Adrenal gland (tissue), 12 donors: Measurements from ENCODE around the gene HOXA1. TPM values are rescaled to one million over a fixed set of nuclear protein-coding genes. Genes with fewer than 3 reads are reported as not detected.
"Not testable (repeated sequence)": the region's sequence is repeated elsewhere in the genome, so short reads cannot be mapped to it uniquely, and the experiment has no call there.

Experiments used
- DNase-seq, 7 donors: peaks; one replicate each; pipeline ENCODE4 v3.0.0-alpha.2; 2019 to 2020
- H3K27ac ChIP-seq, 5 donors: fragments of 200-600 bp; sonication (generic) in 4 of 5; 1 replicate in 3 of 5; 2 replicates in 2 of 5; pipeline versions ENCODE4 v1.5.1 to v1.8.0; 2016 to 2020; ENCODE audit warnings: mild to moderate bottlenecking in 1 of 5
- H3K27me3 ChIP-seq: fragments of 200-600 bp; 2 replicates; pipeline ENCODE4 v1.8.0; 2021
- H3K36me3 ChIP-seq, 2 donors: fragments of 200-600 bp; replicated peaks in 1 of 2; 1 replicate in 1 of 2; 2 replicates in 1 of 2; pipeline versions ENCODE4 v1.5.1 to v1.8.0; 2018 to 2022
- H3K4me1 ChIP-seq, 2 donors: fragments of 200-600 bp; replicated peaks in 1 of 2; 1 replicate in 1 of 2; 2 replicates in 1 of 2; pipeline versions ENCODE4 v1.5.1 to v1.8.0; 2018 to 2021
- H3K4me3 ChIP-seq, 4 donors: fragments of 200-600 bp; sonication (generic) in 3 of 4; one replicate each; pipeline ENCODE4 v1.5.1; 2016 to 2018
- H3K9me3 ChIP-seq, 3 donors: fragments of 200-600 bp; sonication (generic) in 1 of 3; replicated peaks in 1 of 3; 1 replicate in 2 of 3; 2 replicates in 1 of 3; pipeline versions ENCODE4 v1.5.1 to v1.8.0; 2016 to 2021
- CTCF ChIP-seq, 6 experiments: fragments of 450-650 bp in 4 of 6; fragments of 200-600 bp in 2 of 6; sonication (generic) in 1 of 6; IDR thresholded peaks; 1 replicate in 5 of 6; 2 replicates in 1 of 6; pipeline versions ENCODE4 v1.5.1 to v1.8.0; 2016 to 2021; ENCODE audit warnings: antibody characterized with exemption in 6 of 6, mild to moderate bottlenecking in 2 of 6, moderate library complexity in 1 of 6
- POLR2A ChIP-seq, 2 donors: fragments of 450-650 bp; IDR thresholded peaks; one replicate each; pipeline ENCODE4 v1.6.1; 2017; ENCODE audit warnings: antibody characterized with exemption in 2 of 2, mild to moderate bottlenecking in 2 of 2, moderate library complexity in 1 of 2
- WGBS, 4 donors: extraction: QIAGEN DNeasy Blood & Tissue Kit in 2 of 4; methylation state at CpG; one replicate each; pipeline versions ENCODE4 v1.1.5 to v1.1.7; 2013 to 2017; 5-methylcytosine and 5-hydroxymethylcytosine counted together
- intact Hi-C, 2 donors: fragments of 100-400 bp; cut with DNase I; formaldehyde crosslinking; loops; one replicate each; pipeline versions ENCODE4 v1.14.1 to v1.15.0; 2022 to 2023
- polyA plus RNA-seq, 3 donors: library from polyadenylated mRNA; stranded (reverse); fragments of 200-250 nt in 2 of 3; fragments of 350-450 nt in 1 of 3; fragmentation: Illumina TruSeq in 1 of 3; extraction: RNeasy Lipid Tissue Mini Kit (QIAGEN cat#74804) in 1 of 3; gene quantifications; one replicate each; pipeline ENCODE4 v1.2.3, GENCODE V29; 2013 to 2014
- small RNA-seq, 2 donors: library from RNA; depleted of rRNA; stranded (forward); fragments of <200 nt; gene quantifications; one replicate each; pipeline ENCODE3, GENCODE V24; 2016
- total RNA-seq, 9 donors: library from RNA; depleted of rRNA in 4 of 9; stranded (reverse); fragments of >200 nt in 4 of 9; fragments of 120-200 nt in 1 of 9; fragmentation: NEBNext Ultra II Directional in 1 of 9; extraction: Animal tissue kit (Norgen Biotek cat#: 25700) in 1 of 9; gene quantifications; one replicate each; pipeline versions ENCODE4 v1.1.0 to v1.2.4, GENCODE V29; 2013 to 2023
- donor health status: healthy with polysubstance abuse.
- donor health status: Bipolar disorder and iron deficiency.
- donor health status: DM: yes; HTN: yes; CAD: no.
- donor health status: DM: no; HTN: no; CAD: no.
- donor health status: DM: no; HTN: no; CAD: no.
- donor health status: DM: yes; HTN: yes; CAD: no.

Gene HOXA1
- total and polyA plus RNA-seq, 12 donors, result 0.18 to 4.4 (median 0.90) TPM; not detected in 1

GRCh38 chr7:27046854-27047549 lies 48.8 kb downstream of the HOXA1 start:
- H3K9me3 ChIP-seq, result no peaks in the 10 kb centered on the region
- H3K4me1 ChIP-seq, result no peaks in the 10 kb centered on the region
- intact Hi-C loops, result no loop called here
- TF ChIP-seq POLR2A (IDR thresholded peaks at IDR 0.05), result no peak
- TF ChIP-seq CTCF (IDR thresholded peaks at IDR 0.05), result no peak
- DNase-seq, result no peak
- no peak overlapping the region for H3K4me3 ChIP-seq
- H3K36me3 ChIP-seq, result no peaks in the 10 kb centered on the region
- 76 to 88% (median 81%) methylated on average over 7 of the region's 7 CpGs for WGBS, 4 donors
- H3K27ac ChIP-seq, result no peak overlapping the region
- no peaks in the 10 kb centered on the region for H3K27me3 ChIP-seq

GRCh38 chr7:27045972-27046371 lies 49.8 kb downstream of the HOXA1 start:
- H3K9me3 ChIP-seq, intact Hi-C loops, H3K36me3 ChIP-seq, H3K4me1 ChIP-seq, DNase-seq, H3K27ac ChIP-seq, H3K4me3 ChIP-seq, H3K27me3 ChIP-seq: not testable (repeated sequence)
- WGBS, 4 donors, result 89 to 100% methylated on average over 1 of the region's 4 CpGs; no CpG with 5 or more reads in 2 of the 4 donors

- H3K4me3 ChIP-seq, H3K27ac ChIP-seq, H3K27me3 ChIP-seq, H3K36me3 ChIP-seq, intact Hi-C loops, H3K9me3 ChIP-seq, H3K4me1 ChIP-seq, DNase-seq: not testable (repeated sequence)
- 91 to 92% methylated on average over 19 to 27 of the region's 28 CpGs; no CpG with 5 or more reads in 2 of the 4 donors for WGBS, 4 donors
Measured at GRCh38 chr7:27045066-27045465, 50.7 kb downstream of the HOXA1 start.

Small RNAs within 50 kb of the gene (small RNA-seq; reads per million reads assigned to genes)
- gene RF01977, result 0 reads per million in 2 donors

Other genes with a start within 250 kb of the HOXA1 start
- 100 to 1,000 TPM in 1 of 9 donors, 10 to 100 TPM in 8; 27.0 to 123 (median 55.2) TPM for gene SKAP2, start 231.4 kb downstream of the HOXA1 start, total RNA-seq
- 10 to 100 TPM in 2 of 3 donors, 1 to 10 TPM in 1; 7.3 to 73.5 (median 14.4) TPM for gene SKAP2, start 231.4 kb downstream of the HOXA1 start, polyA plus RNA-seq
- 1 to 10 TPM in 6 of 9 donors, under 1 TPM in 2, not detected in 1; 0.41 to 5.7 (median 1.2) TPM for gene HOXA2, start 6.7 kb upstream of the HOXA1 start, total RNA-seq
- 1 to 10 TPM; 1.2 to 2.8 (median 2.0) TPM for gene HOXA2, start 6.7 kb upstream of the HOXA1 start, polyA plus RNA-seq
- 10 to 100 TPM in 1 of 9 donors, 1 to 10 TPM in 8; 3.3 to 10.9 (median 5.1) TPM for gene HOXA4, start 34.8 kb upstream of the HOXA1 start, total RNA-seq
- gene HOXA4, start 34.8 kb upstream of the HOXA1 start, polyA plus RNA-seq, result 10 to 100 TPM in 2 of 3 donors, 1 to 10 TPM in 1; 9.3 to 12.6 (median 11.3) TPM
- 100 to 1,000 TPM in 1 of 9 donors, 10 to 100 TPM in 8; 39.2 to 132 (median 64.3) TPM for gene HOXA5, start 47.7 kb upstream of the HOXA1 start, total RNA-seq
- 10 to 100 TPM; 21.8 to 42.0 (median 25.9) TPM for gene HOXA5, start 47.7 kb upstream of the HOXA1 start, polyA plus RNA-seq
- 10 to 100 TPM in 7 of 9 donors, 1 to 10 TPM in 2; 6.7 to 27.2 (median 16.1) TPM for gene HOXA6, start 51.8 kb upstream of the HOXA1 start, total RNA-seq
- gene HOXA6, start 51.8 kb upstream of the HOXA1 start, polyA plus RNA-seq, result 1 to 10 TPM; 1.3 to 5.6 (median 1.4) TPM
- 10 to 100 TPM in 2 of 9 donors, 1 to 10 TPM in 7; 2.3 to 32.7 (median 4.0) TPM for gene HOXA3, start 56.6 kb upstream of the HOXA1 start, total RNA-seq
- gene HOXA3, start 56.6 kb upstream of the HOXA1 start, polyA plus RNA-seq, result 1 to 10 TPM; 1.0 to 3.7 (median 2.8) TPM
- gene HOXA7, start 60.7 kb upstream of the HOXA1 start, total RNA-seq, result 10 to 100 TPM in 8 of 9 donors, 1 to 10 TPM in 1; 7.9 to 39.1 (median 23.4) TPM
- 10 to 100 TPM in 2 of 3 donors, 1 to 10 TPM in 1; 9.7 to 25.3 (median 12.4) TPM for gene HOXA7, start 60.7 kb upstream of the HOXA1 start, polyA plus RNA-seq
- 10 to 100 TPM in 6 of 9 donors, 1 to 10 TPM in 3; 2.6 to 20.1 (median 12.4) TPM for gene HOXA9, start 69.5 kb upstream of the HOXA1 start, total RNA-seq
- 10 to 100 TPM in 1 of 3 donors, 1 to 10 TPM in 2; 2.7 to 26.7 (median 4.4) TPM for gene HOXA9, start 69.5 kb upstream of the HOXA1 start, polyA plus RNA-seq
- gene HOXA10, start 78.3 kb upstream of the HOXA1 start, total RNA-seq, result 10 to 100 TPM in 6 of 9 donors, 1 to 10 TPM in 2, under 1 TPM in 1; 0.11 to 14.7 (median 11.6) TPM
- gene HOXA10, start 78.3 kb upstream of the HOXA1 start, polyA plus RNA-seq, result 10 to 100 TPM in 1 of 3 donors, 1 to 10 TPM in 2; 3.8 to 14.1 (median 4.2) TPM
- gene HOXA11, start 89.2 kb upstream of the HOXA1 start, total RNA-seq, result 1 to 10 TPM in 5 of 9 donors, under 1 TPM in 2, not detected in 2; 0.13 to 2.4 (median 1.2) TPM
- 1 to 10 TPM in 1 of 3 donors, under 1 TPM in 2; 0.20 to 3.0 (median 0.40) TPM for gene HOXA11, start 89.2 kb upstream of the HOXA1 start, polyA plus RNA-seq
- gene HOXA13, start 104.1 kb upstream of the HOXA1 start, total RNA-seq, result 1 to 10 TPM in 1 of 9 donors, under 1 TPM in 7, not detected in 1; 0.19 to 1.4 (median 0.62) TPM
- gene HOXA13, start 104.1 kb upstream of the HOXA1 start, polyA plus RNA-seq, result 1 to 10 TPM in 1 of 3 donors, under 1 TPM in 2; 0.17 to 1.1 (median 0.24) TPM
- 1 to 10 TPM in 6 of 9 donors, under 1 TPM in 1, not detected in 2; 0.69 to 8.7 (median 1.3) TPM for gene EVX1, start 146.8 kb upstream of the HOXA1 start, total RNA-seq
- under 1 TPM; 0.64 to 0.97 (median 0.88) TPM for gene EVX1, start 146.8 kb upstream of the HOXA1 start, polyA plus RNA-seq